ENCODE data around the gene SNX6.
"Not testable (repeated sequence)": the region's sequence is repeated elsewhere in the genome, so short reads cannot be mapped to it uniquely, and the experiment has no call there.

SNX6 gene

DNA sequence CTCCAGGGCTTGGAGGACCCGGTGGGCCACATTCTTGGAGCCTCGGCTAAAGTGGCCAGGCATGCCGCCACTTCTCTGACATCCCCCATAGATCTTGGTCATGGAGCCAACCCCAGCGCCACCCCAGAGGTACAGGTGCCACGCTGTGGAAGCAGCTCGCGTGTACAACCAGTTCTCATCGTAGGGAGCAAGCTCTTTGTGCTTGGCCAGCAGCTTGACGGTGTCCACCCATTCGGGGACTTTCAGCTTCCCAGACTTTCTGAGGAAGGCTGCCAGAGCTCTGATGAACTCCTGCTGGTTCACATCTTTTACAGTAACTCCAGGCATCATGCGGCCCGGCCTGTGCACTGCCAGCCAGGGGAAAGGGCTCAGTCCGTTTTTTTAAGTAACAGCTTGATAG, 61.1 kb downstream of the SNX6 start:
- DNase-seq (ENCODE audit: low spot score), result no peak

DNA sequence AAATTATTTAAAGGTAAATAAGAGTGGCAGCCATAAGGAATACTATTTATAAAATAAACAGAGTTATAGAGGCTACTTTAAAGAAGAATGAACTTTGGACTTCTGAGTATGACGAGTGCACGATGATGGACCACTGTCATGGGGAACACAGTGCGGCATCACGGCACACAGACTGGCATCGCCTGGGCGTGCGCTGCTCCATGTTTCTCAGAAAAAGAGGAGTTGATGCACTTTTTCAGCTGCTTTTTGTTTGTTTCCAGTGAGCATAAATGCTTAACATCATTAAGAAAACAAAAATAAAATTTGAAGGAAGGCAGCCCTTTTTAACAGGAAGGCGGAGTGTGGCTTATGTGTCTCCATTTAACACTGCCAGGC, 67.2 kb downstream of the SNX6 start:
- DNase-seq (ENCODE audit: low spot score), result no peak

DNA sequence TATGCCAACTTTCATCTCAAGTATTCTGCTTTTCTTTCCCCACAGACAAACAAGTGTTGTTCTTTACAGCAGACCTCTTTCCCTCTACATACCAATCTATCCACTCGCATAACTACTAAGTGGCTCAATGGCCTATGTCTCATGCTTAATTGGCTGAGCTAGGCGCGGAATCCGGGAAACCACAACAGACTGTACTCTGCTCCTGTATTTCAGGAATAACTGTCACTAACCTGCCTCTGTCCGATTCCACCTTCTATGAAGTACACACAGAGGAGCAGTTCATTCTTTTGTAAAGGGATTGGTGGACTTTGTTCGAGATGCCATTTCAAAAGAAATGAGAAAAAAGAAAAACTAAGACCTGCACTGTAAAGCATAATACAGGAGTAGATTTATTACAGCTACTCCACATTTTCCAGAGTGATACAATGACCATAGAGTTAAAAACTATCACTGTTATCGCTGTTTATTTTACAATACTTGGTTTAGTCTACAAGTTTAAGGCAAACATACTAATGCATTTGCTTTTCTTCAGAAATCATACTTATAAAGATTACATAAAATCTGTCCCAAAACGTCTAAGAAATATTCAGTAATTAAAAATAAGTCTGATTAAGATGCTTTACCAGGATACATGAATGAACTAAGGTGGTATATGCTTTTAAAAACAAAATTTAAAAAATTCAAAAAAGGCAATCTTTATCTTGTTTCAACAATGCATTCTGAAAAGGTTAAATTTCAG, 67.7 kb downstream of the SNX6 start:
- not testable (repeated sequence) for DNase-seq (ENCODE audit: low spot score)

DNA sequence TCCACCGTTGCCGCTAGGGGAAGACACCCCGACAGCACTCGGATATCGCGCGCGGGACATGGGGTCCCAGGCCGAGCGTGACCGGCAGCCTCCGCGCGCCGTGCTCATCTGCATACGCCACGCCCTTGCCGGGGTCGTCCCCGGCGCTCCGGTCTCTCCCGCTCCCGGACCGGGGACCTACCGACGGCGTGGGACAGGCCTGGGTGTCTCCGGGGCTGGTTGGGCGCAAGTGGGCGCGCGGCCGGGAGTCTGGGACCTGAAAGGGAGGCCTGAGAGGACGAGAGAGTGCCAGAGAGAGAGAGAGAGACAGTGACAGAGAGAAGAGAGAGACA, 73.5 kb downstream of the SNX6 start:
- DNase-seq (ENCODE audit: low spot score), result not testable (repeated sequence)

DNA sequence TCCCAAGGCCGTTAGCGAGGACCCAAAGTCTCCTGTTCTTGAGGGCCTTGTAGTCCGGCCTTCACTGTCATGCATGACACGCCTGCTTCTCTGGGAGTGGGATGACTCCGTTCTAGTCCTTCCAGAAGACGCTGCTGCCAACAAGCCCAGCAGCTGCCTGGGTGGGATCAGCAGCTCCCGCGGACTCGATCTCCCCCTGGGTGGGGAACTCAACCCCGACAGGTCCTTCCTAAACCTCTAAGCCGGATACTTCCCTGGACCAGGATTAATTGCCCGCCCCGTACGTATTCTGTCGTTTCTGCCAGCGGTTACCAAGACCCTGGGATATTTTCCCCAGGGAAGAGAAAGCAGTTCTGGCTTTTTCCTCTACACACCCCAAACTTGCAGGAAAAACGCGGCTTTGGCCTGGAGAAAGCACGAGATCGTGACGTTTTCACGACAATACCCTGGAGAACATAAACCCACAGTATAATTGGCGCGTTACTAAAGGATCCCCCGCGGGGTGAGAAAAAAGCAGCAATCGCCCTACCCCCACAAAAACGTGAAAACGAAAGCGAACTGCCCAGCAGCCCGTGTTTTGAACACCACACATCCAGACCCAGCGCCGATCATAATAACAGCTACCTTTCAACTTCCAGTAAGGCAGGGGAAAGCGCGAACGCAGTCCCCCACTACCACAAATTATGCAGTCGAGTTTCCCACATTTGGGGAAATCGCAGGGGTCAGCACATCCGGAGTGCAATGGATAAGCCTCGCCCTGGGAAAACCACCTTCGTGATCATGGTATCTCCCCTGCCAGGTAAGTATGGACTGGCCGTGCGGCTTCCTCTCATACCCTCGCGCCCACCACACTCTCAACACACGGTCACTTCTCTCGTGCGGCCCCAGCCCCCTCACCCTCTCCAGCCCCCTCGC, 74.1 kb downstream of the SNX6 start:
- not testable (repeated sequence) for DNase-seq (ENCODE audit: low spot score)

DNA sequence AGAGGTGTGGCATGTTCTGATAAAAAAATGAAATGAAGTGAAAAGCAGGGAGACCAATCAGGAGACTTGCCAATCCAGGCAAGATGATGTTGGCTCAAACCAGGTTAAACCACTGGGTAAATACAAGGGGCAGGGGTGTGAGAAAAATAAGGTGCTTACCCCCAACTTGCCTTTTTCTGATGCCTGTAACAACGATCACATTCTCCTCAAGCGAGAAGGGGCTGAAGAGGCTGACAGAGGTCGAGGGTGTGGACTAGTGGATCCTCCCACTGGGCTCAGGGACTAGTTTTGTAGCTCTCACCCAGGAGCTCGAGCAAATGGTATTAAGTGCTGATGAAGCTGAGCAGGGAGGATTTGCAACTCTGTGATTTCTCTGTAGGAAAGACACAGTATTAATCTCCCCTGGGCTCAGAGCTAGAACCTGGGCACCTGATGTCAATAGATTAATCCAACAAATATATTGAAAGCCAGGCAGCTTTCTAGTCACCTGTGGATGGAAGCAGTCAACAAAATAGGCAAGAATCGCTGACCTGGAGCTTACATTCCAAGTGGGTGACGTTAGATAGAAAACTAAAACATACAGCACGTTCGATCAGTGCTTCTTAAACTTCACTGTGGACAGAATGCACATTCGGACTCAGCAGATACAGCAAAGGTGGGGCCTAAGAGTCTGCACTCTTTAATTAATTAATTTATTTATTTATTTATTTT, 75.3 kb downstream of the SNX6 start:
- no peak for DNase-seq (ENCODE audit: low spot score)

DNA sequence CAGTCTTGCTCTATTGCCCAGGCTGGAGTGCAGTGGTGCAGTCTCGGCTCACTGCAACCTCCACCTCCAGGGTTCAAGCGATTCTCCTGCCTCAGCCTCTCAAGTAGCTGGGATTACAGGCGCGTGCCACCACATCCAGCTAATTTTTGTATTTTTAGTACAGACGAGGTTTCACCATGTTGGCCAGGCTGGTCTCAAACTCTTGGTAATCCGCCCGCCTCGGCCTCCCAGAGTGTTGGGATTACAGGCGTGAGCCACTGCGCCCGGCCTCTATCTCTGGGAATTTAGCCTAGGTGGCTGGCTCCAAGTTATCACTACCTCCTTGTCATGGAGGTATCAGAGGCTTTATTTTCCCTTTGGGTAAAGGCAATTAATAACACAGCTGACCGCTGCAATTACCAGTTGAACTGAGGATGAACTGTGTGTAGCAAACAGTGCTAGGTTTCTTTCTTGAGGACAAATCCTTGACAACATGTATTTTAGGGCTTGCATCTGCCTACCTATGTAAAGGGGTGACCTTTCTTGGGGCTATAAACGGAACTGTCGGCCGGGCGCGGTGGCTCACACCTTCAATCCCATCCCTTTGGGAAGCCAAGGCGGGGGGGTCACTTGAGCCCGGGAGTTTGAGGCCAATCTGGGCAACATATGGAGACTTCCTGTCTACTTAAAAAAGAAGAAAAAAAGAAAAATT, 80.5 kb downstream of the SNX6 start:
- not testable (repeated sequence) for DNase-seq (ENCODE audit: low spot score)

DNA sequence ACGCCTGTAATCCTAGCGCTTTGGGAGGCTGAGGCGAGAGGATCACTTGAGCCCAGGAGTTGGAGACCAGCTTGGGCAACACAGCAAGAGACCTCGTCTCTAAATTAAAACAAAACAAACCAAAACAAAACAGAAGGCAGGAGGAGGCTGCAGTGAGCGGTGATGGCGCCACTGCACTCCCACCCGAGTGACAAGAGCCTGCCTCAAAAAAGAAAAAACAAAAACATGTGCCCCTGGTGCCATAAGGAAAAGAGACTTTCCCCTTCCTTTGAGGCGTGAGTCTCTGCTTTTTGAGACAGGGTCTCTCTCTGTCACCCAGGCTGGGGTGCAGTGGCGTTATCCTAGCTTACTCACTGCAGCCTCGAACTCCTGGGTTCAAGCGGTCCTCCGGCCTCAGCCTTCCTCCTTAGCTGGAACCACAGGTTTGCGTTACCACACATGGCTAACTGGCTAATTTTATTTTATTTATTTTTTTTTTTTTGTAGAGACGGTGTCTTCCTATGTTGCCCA, 81.4 kb downstream of the SNX6 start:
- DNase-seq (ENCODE audit: low spot score), result no peak

DNA sequence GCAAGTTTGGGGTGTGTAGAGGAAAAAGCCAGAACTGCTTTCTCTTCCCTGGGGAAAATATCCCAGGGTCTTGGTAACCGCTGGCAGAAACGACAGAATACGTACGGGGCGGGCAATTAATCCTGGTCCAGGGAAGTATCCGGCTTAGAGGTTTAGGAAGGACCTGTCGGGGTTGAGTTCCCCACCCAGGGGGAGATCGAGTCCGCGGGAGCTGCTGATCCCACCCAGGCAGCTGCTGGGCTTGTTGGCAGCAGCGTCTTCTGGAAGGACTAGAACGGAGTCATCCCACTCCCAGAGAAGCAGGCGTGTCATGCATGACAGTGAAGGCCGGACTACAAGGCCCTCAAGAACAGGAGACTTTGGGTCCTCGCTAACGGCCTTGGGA, 82.8 kb downstream of the SNX6 start:
- not testable (repeated sequence) for DNase-seq (ENCODE audit: low spot score)

DNA sequence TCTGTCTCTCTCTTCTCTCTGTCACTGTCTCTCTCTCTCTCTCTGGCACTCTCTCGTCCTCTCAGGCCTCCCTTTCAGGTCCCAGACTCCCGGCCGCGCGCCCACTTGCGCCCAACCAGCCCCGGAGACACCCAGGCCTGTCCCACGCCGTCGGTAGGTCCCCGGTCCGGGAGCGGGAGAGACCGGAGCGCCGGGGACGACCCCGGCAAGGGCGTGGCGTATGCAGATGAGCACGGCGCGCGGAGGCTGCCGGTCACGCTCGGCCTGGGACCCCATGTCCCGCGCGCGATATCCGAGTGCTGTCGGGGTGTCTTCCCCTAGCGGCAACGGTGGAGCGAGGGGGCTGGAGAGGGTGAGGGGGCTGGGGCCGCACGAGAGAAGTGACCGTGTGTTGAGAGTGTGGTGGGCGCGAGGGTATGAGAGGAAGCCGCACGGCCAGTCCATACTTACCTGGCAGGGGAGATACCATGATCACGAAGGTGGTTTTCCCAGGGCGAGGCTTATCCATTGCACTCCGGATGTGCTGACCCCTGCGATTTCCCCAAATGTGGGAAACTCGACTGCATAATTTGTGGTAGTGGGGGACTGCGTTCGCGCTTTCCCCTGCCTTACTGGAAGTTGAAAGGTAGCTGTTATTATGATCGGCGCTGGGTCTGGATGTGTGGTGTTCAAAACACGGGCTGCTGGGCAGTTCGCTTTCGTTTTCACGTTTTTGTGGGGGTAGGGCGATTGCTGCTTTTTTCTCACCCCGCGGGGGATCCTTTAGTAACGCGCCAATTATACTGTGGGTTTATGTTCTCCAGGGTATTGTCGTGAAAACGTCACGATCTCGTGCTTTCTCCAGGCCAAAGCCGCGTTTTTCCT, 83.4 kb downstream of the SNX6 start:
- not testable (repeated sequence) for DNase-seq (ENCODE audit: low spot score)

DNA sequence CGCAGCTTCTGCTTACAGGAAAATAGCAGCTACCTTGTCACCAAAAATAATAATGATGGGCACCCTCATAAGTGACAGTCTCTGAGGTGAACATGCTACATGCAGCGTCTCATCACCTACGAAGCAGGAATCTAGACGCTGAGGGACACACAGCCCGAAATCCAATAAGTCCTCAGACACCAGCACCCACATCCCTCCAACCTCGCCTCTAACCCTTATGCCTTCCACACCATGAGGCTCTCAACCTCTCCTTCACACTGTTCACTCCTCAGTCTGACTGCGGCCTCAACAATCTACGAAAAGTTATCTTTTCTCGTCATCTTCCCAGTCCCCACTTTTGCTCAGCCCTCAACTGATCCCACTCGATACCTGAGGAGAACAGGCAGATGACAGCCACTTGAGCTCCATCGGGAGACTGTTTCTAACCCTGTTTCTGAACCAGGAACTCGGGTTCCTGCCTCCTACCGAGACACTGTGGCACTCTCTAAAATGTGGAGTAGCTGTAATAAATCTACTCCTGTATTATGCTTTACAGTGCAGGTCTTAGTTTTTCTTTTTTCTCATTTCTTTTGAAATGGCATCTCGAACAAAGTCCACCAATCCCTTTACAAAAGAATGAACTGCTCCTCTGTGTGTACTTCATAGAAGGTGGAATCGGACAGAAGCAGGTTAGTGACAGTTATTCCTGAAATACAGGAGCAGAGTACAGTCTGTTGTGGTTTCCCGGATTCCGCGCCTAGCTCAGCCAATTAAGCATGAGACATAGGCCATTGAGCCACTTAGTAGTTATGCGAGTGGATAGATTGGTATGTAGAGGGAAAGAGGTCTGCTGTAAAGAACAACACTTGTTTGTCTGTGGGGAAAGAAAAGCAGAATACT, 89.5 kb downstream of the SNX6 start:
- DNase-seq (ENCODE audit: low spot score), result peak; percentile 10

DNA sequence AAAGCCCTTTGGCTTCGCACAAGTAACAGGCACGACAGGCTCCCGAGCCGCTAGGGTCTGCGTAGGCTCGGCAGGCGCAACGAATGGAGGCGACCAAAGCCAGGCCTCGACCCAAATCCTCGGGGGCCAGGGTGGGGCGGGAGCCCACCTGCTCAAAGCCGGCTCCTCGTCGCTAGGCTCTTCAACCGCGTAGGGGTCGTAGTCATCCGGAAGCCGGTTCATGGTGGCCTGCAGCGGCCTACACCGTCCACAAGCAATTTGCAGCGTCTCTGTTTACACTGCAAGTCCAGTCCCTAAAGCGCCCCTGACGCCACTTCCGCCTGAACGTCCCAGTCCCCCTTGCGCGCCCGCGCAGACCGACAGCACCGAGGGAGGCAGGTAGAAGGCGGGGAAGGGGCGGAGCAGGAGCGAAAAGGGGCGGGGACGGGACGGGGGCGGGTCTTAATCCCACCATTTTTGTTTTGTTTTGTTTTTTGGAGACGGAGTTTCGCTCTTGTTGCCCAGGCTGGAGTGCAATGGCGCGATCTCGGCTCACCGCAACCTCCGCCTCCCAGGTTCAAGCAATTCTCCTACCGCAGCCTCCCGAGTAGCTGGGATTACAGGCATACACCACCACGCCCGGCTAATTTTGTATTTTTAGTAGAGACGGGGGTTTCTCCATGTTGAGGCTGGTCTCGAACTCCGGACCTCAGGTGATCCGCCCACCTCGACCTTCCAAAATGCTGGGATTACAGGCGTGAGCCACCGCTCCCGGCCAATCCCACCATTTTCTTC, 90.4 kb downstream of the SNX6 start, which contains the start of gene EAPP:
TSS of gene EAPP (minus strand) at position 295 of the 774 bp plus-strand sequence. CDS start at position 222, 73 bp downstream.
- DNase-seq (ENCODE audit: low spot score), result peak; percentile 97

DNA sequence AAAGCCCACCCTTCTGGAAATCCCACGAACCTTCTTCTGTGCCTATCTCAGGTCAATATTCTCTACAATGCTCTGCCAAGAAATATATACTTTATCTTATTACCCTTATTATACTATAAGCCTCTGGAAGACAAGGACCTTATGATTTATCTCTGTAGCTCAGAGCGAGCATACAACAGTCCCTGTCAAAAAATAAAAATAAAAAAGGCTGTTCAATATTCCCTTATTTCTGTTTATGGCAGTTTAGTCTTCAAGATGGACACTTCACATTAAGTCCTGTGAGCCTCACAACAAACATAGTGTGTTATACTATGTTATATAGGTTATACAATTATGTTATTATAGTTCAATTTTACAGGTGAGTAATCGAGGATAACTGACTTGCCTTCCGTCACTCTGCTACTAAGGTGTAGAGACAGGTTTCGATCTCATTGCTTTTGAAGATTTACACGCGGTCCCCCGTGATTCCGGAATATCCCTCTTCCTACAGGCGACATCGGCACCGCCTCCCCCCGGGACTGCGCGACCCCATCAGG, 91.0 kb downstream of the SNX6 start:
- no peak for DNase-seq (ENCODE audit: low spot score)

DNA sequence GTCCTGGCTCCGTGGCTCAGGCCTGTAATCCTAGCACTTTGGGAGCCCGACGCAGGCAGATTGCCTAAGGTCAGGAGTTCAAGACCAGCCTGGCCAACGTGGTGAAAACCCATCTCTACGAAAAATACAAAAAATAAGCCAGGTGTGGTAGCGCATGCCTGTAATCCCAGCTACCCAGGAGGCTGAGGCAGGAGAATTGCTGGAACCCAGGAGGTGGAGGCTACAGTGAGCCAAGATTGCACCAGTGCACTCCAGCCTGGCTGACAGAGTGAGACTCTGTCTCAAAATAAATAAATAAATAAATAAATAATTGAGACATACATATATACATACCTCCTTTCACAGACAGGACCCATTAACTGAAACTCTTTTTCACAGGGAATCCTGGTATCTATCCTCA, 91.9 kb downstream of the SNX6 start:
- DNase-seq (ENCODE audit: low spot score), result not testable (repeated sequence)

DNA sequence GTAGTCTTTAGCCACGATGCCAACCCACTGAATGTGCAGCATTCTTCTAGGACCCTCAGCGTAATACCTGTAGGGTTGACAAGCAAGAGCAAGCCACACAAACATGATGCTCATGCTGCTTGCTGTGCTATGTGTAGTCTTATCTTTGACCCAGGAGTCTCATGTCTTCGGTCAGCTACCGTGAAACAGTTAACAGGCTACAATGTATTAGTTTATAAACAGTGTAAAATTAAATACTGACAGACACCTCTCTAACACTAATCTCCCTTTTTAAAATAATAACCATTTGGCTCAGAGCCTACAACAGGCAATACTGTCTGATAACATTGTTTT, 92.3 kb downstream of the SNX6 start:
- no peak for DNase-seq (ENCODE audit: low spot score)

DNA sequence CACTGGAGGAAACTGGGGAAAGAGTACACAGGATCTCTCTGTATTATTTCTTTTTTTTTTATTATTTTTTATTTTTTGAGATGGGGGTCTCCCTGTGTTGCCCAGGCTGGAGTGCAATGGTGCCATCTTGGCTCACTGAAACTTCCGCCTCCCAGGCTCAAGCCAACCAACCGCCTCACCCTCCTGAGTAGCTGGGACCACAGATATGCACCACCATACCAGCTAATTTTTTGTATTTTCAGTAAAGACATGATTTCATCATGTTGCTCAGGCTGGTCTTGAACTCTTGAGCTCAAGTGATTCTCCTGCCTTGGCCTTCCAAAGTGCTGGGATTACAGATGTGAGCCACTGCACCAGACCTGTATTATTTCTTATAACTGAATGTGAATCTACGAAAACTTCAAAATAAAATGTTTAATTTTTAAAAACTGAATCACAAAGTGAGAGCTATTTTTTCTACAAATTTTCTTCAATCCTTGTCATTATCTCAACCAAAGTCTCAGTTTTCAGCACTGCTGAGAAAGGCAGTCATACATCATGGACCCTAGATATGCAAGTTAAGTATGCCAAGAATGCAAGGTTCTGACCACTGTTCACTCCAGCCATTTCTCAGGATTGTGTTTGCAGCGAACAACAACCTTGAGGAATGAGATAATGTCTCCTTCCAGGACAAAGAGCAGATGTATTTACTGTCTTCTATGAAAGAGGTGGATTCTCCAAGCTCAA, 92.8 kb downstream of the SNX6 start:
- DNase-seq (ENCODE audit: low spot score), result no peak

DNA sequence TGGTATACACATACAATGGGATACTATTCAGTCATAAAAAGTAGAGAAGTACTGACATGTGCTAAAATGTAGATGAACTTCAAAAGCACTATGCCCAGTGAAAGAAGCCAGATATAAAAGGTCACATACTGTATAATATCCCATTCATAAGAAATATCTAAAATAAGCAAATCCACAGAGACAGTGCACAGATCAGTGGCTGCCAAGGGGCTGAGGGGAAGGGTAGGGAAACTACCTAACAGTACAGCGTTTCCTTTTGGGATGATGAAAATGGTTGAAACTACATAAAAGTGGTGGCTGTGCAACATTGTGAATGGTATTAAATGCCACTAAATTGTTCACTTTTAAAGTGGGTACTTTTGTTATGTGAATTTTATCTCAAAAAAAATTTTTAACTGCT, 102.4 kb downstream of the SNX6 start:
- no peak for DNase-seq (ENCODE audit: low spot score)

DNA sequence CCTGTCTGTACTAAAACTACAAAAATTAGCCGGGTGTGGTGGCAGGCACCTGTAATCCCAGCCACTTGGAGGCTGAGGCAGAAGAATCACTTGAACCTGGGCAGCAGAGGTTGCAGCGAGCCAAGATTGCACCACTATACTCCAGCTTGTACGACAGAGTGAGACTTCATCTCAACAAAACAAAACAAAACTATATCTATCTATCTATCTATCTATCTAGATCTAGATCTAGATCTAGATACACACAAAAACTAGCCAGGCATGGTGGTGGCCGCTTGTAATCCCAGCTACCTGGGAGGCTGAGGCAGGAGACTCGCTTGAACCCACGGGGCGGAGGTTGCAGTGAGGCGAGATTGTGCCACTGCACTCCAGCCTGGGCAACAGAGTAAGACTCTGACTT, 105.7 kb downstream of the SNX6 start:
- not testable (repeated sequence) for DNase-seq (ENCODE audit: low spot score)
